Panc1 (cell line): ENCODE measurements around the gene PPP1R14B. TPM values are rescaled to one million over a fixed set of nuclear protein-coding genes. Genes with fewer than 3 reads are reported as not detected.

Experiments used
- ATAC-seq: fragments of 200-7000 bp; cut with Tn5 transposase; 2 replicates; pipeline ENCODE4 v1.9.1; 2020; ENCODE audit warnings: mild to moderate bottlenecking, moderate library complexity
- BruUV-seq: library from RNA; stranded (reverse); fragments of 400-500 nt; replicated peaks from 2 replicates; lab custom pipeline; 2021; lab: Mats Ljungman, UMichigan
- CTCF ChIA-PET: fragments of 300-600 bp; sonication (Branson Sonifier 250); formaldehyde crosslinking; loops from one replicate; lab custom pipeline; 2022; ENCODE audit warnings: antibody characterized with exemption; lab: Charles Lee
- POLR2A ChIA-PET: fragments of 300-600 bp; sonication (Branson Sonifier 250); formaldehyde crosslinking; loops from one replicate; lab custom pipeline; 2022; ENCODE audit warnings: antibody characterized with exemption; lab: Charles Lee
- DNase-seq: peaks from one replicate; pipeline ENCODE4 v3.0.0-alpha.2; 2010; ENCODE audit warnings: low read depth, low spot score
- H3K27ac ChIP-seq: 2 replicates; pipeline ENCODE4 v1.5.1; 2011; ENCODE audit warnings: mild to moderate bottlenecking, low read length, inconsistent platforms
- H3K27me3 ChIP-seq: fragments of 200-500 bp; sonication (Bioruptor generic); 2 replicates; pipeline ENCODE4 v1.6.0; 2014; ENCODE audit warnings: low read length, inconsistent platforms; ENCODE audit not compliant: control insufficient read depth, insufficient read depth
- H3K36me3 ChIP-seq: fragments of 200-500 bp; sonication (Bioruptor generic); 2 replicates; pipeline ENCODE4 v1.5.1; 2014; ENCODE audit warnings: inconsistent platforms, mild to moderate bottlenecking, low read length, moderate library complexity; ENCODE audit not compliant: control insufficient read depth, insufficient read depth
- H3K4me1 ChIP-seq: 2 replicates; pipeline ENCODE4 v1.5.1; 2011; ENCODE audit warnings: inconsistent platforms, mild to moderate bottlenecking, low read length, moderate library complexity; ENCODE audit not compliant: control insufficient read depth, insufficient read depth
- H3K4me3 ChIP-seq, 2 experiments: 2 replicates each; pipeline ENCODE4 v1.5.1; 2011 to 2012; ENCODE audit warnings: low read depth in 2 of 2, low read length in 2 of 2, mild to moderate bottlenecking in 2 of 2, inconsistent platforms in 1 of 2, moderate library complexity in 1 of 2
- H3K9me3 ChIP-seq: fragments of 200-500 bp; sonication (Bioruptor generic); 2 replicates; pipeline ENCODE4 v1.5.1; 2014; ENCODE audit warnings: low read depth, mild to moderate bottlenecking, inconsistent platforms, low read length, moderate library complexity; ENCODE audit not compliant: control insufficient read depth, insufficient read depth
- POLR2AphosphoS5 ChIP-seq: IDR thresholded peaks from 2 replicates; pipeline ENCODE4 v1.6.1; 2012; ENCODE audit warnings: mild to moderate bottlenecking, low read depth, low read length, moderate library complexity
- REST ChIP-seq, 2 experiments: IDR thresholded peaks; 2 replicates each; pipeline ENCODE4 v1.6.1; 2011 to 2012; ENCODE audit warnings: low read depth in 2 of 2, control low read depth in 1 of 2, low read length in 1 of 2, mild to moderate bottlenecking in 1 of 2, moderate library complexity in 1 of 2; ENCODE audit not compliant: insufficient read depth in 1 of 2
- SIN3A ChIP-seq: IDR thresholded peaks from 2 replicates; pipeline ENCODE4 v1.6.1; 2012; ENCODE audit warnings: low read depth, mild to moderate bottlenecking, low read length, moderate library complexity, borderline replicate concordance; ENCODE audit not compliant: insufficient read depth
- TCF7L2 ChIP-seq: IDR thresholded peaks from 2 replicates; pipeline ENCODE4 v1.6.1; 2011; ENCODE audit warnings: mild to moderate bottlenecking, low read depth, low read length, inconsistent platforms
- in situ Hi-C: cut with HindIII; loops from 2 replicates; pipeline ENCODE4 v1.10.0; 2016; ENCODE audit warnings: low sequenced_read_pairs, low pct_unique_long_range_greater_than_20kb
- intact Hi-C: fragments of 100-400 bp; cut with micrococcal nuclease; formaldehyde crosslinking; loops from one replicate; pipeline ENCODE4 v1.10.0; 2022; ENCODE audit not compliant: unreplicated experiment
- total RNA-seq: library from RNA; stranded (reverse); gene quantifications from one replicate; pipeline ENCODE4 v1.2.1, GENCODE V29; 2021; ENCODE audit not compliant: unreplicated experiment
- TF ChIP-seq, protein P1 (sequence below): fragments of 450-650 bp; IDR thresholded peaks from 2 replicates; pipeline ENCODE4 v1.5.1; 2017; ENCODE audit warnings: mild to moderate bottlenecking

PPP1R14B gene
- total RNA-seq, 1 experiment from 2014 or later, result 261 TPM

DNA sequence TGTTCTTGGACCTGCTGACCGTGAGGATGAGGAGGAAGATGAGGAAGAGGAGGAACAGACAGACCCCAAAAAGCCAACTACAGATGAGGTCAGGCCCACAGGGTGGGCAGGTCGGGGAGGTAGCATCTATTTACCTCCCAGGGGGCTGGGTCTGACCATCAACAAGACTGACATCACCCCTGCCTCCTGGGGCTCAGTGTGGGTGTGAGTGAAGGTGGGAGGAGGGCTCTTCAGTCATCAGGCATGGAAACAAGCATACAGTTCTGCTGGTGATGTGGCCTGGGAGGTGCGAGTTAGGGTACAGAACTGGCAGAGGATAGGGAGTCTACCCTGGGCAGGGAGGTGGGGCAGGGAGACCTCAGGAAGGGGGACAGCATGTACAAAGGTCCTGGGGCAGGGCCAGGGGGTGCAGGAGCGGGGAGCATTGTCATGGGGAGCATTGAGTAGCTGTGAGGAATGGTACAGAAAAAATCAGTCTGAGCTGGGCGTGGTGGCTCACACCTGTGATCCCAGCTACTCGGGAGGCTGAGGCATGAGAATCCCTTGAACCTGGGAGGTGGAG is 13.5 kb upstream of the PPP1R14B start:
- in situ Hi-C loops (no loop called here), intact Hi-C loops (no loop called here)
- DNase-seq (no peak), ATAC-seq (no peak)
- TF ChIP-seq TCF7L2 (no peak), SIN3A (no peak), POLR2AphosphoS5 (no peak), REST (IDR thresholded peaks at IDR 0.05; ENCODE audit: insufficient read depth in 1 of 2, low read depth in 2 of 2, low read length in 1 of 2) (no peak)
- TF ChIP-seq, protein P1, sequence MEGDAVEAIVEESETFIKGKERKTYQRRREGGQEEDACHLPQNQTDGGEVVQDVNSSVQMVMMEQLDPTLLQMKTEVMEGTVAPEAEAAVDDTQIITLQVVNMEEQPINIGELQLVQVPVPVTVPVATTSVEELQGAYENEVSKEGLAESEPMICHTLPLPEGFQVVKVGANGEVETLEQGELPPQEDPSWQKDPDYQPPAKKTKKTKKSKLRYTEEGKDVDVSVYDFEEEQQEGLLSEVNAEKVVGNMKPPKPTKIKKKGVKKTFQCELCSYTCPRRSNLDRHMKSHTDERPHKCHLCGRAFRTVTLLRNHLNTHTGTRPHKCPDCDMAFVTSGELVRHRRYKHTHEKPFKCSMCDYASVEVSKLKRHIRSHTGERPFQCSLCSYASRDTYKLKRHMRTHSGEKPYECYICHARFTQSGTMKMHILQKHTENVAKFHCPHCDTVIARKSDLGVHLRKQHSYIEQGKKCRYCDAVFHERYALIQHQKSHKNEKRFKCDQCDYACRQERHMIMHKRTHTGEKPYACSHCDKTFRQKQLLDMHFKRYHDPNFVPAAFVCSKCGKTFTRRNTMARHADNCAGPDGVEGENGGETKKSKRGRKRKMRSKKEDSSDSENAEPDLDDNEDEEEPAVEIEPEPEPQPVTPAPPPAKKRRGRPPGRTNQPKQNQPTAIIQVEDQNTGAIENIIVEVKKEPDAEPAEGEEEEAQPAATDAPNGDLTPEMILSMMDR, result no peak
- no peaks in the 10 kb centered on the region for H3K27me3 ChIP-seq
- H3K4me1 ChIP-seq, result peaks cover 3% of the 10 kb centered on the region; the same call in 1 of the 2 replicates
- no peak overlapping the region for H3K4me3 ChIP-seq
- POLR2A ChIA-PET, result no interaction called here
- H3K36me3 ChIP-seq, result no peaks in the 10 kb centered on the region; the same call in 1 of the 2 replicates
- no peaks in the 10 kb centered on the region for H3K9me3 ChIP-seq
- CTCF ChIA-PET, result no interaction called here
- no peak overlapping the region for H3K27ac ChIP-seq
- no TSS peak for BruUV-seq

DNA sequence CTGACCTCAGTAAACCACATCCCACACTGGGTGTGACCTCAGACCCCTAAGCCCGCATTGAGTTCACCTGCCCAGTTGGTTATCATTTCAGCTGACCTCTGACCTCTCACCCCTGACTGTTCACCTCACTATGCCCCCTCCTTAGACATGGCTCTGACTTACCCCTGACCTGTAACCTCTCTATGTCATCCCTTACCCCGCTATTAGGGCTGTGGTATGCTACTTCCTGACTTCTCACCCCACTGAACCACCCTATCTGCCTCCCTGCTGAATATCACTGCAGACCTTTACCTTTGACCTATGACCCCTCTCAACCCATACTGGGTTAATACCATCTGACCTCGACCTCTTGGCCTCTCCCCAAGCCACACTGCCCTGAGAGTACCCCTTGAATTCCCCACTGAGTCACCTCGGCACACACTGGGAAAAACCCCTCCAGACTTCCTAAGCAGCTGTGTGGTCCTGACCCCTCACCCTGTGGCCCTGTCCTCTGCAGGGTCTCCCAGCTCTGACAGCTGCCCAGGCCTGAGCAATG is 12.9 kb upstream of the PPP1R14B start:
- no peaks in the 10 kb centered on the region for H3K9me3 ChIP-seq
- intact Hi-C loops (no loop called here), in situ Hi-C loops (no loop called here)
- no TSS peak for BruUV-seq
- no peaks in the 10 kb centered on the region for H3K27me3 ChIP-seq
- no peak overlapping the region for H3K27ac ChIP-seq
- no peak for DNase-seq
- H3K36me3 ChIP-seq, result no peaks in the 10 kb centered on the region; the same call in 1 of the 2 replicates
- POLR2A ChIA-PET, result no interaction called here
- H3K4me3 ChIP-seq, result no peak overlapping the region
- ATAC-seq, result no peak
- peaks cover 3% of the 10 kb centered on the region; the same call in 1 of the 2 replicates for H3K4me1 ChIP-seq
- TF ChIP-seq, protein P1, result no peak
- TF ChIP-seq POLR2AphosphoS5 (no peak), TCF7L2 (no peak), REST (IDR thresholded peaks at IDR 0.05; ENCODE audit: insufficient read depth in 1 of 2, low read depth in 2 of 2, low read length in 1 of 2) (no peak), SIN3A (no peak)
- CTCF ChIA-PET, result no interaction called here
